DMS114 treated with DMSO at 0.1 percent for 48 hours (cell line): ENCODE results near the gene GABRG3.
"Not testable (repeated sequence)": the region's sequence is repeated elsewhere in the genome, so short reads cannot be mapped to it uniquely, and the experiment has no call there.

Source experiments
- DNase-seq: peaks from one replicate; lab custom pipeline; 2025; ENCODE audit not compliant: unreplicated experiment; lab: John Stamatoyannopoulos, UW

The GABRG3 gene

DNA sequence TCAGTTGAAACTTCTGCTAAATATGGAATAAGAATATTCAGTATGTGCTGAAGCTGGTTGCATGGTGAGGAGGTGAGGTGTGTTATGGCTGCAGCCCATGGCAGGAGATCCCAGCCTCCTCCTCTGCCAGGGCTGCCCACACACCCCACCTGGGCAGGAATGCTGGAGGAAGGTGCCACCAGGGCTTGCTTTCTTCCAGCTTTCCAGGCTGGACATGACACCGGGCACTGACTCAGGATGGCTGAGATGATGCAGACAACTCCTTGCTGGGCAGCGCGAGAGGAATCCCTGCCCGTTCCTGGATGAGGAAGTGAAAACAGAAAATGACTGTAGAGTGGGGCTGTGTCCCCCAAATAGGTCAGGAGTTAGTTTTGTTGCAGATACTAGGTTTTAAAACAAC, 14.1 kb downstream of the GABRG3 start:
- DNase-seq = no peak

DNA sequence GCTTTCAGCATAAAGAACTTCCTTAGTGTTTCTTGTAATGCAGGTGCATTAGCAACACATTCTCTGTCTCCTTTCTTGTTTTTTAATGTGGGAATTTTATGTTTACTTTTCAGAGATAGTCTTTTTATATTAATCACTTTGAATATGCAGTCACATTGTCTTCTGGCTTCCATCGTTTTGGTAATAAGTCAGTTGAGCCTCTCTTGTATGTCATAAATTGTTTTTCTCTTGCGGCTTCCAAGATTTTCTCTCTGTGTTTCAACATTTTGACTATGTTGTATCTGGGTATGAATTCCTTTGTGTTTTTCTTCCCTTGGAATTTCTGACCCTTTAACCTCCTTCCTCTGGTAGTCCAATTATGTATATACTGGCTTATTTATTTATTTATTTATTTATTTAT, 25.3 kb downstream of the GABRG3 start:
- DNase-seq = no peak

DNA sequence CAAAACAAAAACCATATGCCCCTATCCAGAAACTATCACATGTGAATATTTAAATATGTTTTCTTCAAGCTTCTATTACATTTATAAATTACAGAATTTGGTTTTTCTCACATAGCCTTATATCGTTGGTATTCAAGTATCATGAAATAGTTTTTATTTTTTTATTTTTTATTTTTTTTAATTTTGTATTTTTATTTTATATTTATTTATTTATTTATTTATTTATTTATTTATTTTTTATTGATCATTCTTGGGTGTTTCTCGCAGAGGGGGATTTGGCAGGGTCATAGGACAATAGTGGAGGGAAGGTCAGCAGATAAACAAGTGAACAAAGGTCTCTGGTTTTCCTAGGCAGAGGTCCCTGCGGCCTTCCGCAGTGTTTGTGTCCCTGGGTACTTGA, 32.0 kb downstream of the GABRG3 start:
- DNase-seq = not testable (repeated sequence)

DNA sequence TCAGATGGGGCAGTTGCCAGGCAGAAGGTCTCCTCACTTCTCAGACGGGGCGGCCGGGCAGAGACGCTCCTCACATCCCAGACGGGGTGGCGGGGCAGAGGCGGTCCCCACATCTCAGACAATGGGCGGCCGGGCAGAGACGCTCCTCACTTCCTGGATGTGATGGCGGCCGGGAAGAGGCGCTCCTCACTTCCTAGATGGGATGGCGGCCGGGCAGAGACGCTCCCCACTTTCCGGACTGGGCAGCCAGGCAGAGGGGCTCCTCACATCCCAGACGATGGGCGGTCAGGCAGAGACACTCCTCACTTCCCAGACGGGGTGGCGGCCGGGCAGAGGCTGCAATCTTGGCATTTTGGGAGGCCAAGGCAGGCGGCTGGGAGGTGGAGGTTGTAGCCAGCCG, 33.2 kb downstream of the GABRG3 start:
- not testable (repeated sequence) for DNase-seq

DNA sequence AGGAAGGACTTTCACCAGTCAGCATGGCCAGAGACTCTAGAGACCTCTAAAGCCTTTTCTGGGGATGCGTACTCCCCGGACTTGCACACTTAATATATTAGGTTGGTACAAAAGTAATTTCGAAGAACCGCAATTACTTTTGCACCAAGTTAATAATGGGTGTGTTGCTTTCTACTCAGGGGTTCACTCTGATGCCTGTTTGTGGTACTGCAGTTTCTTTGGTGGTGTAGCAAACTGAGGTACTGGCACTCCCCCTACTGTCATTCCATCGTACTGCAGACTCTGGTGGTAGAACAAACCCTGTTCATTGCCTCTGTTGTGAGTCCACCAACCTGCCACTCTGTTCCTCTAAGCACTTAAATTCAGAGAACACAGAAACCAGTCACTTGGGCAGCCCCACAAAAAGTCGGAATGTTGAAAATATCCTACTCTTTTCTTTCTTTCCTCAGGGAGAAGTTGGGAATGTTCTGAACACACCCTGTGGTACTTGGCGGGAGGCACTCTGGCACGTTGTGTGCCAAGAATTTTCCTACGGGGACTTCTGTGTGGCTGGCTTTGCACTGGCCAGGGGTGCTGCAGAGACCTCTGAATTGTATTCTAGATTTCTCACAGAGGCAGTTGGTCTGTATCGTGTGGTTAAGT, 46.3 kb downstream of the GABRG3 start:
- peak; percentile 77 for DNase-seq

DNA sequence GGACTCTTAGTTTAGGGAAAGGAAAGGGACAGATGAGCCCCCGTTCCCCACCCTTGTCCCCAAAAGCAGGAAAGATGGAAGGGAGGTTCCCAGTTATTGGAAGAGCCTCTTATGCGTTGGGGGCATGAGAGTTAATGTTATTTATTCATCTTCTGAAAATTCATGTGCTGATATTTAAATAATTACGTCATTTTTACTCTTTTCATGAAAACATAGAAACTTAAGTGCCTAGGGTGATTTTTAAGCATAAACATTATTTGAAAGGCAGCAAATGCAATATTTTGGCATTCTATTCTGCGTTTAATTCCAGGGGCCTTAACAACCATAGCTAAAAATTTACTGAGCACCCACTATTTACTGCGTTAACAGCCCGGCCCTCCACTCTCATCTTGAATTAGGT, 48.7 kb downstream of the GABRG3 start:
- no peak for DNase-seq

DNA sequence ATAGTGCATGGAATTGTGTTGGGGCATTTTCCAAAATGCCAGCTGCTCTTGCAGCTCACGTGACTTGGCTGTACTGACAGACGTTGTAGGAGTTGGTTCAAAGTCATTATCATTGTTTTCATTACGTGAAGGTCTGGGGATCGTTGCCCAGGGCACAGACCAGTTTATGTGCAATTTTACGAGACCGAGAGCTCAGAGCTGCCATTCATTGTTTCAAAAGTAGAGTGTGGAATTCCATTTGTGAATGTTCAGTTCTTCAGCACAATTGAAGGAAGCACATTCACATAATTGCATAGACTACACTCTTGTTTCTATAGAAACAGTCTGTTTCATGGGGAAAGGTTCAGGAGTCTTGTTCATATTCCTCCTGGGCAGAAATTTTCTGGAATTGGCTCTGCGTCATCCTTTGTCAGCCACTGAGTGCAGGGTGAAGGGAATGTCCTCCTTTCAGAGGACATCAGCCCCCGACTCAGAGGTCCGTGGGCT, 54.5 kb downstream of the GABRG3 start:
- no peak for DNase-seq

DNA sequence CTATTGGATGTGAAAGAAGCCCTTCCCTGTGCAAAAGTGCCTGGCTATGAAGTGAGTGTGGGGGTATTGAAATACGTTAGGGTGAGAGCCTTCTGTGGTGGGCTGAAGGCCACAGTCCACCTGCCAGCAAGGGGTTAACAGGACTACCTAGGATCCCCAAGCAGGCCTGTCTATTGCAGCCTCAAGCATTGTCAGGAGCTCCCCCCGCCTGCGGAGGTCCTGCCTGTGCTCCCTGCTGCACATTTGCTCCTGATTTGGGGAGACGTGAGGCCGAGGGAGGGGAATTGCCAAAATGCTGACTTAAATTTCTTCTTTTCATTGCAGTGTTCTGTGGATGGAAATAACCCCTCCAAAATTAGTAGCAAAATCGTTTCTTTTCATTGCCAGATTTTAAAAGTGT, 56.2 kb downstream of the GABRG3 start:
- DNase-seq = no peak

DNA sequence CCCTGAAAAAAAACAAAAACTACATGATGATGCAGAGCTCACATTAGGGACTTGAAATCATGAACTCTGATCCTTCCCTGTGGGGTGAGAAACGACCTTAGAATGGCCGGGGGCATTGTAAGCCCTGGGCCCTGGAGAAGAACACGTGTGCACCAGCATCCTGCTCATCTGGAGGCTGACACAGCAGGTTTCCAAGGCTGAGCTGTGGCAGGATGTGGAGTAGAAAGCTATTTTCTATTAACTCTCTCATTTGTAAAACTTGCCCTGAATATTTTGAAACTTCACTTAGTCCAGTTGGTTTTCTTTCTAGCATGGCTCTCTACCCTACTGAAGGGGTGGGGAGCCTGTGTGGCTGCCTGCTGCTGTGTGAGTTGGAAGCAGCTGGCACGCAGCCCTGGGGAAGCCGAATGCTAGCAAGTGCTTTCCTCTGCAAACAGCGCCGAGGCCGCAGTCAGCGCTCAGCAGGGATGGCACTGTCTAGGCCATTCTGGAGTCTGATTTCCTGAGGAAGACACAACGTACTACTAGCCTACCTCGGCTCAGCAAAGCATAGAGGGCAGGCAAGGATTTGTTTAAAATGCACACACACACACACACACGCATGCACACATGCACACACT, 58.0 kb downstream of the GABRG3 start:
- no peak for DNase-seq

DNA sequence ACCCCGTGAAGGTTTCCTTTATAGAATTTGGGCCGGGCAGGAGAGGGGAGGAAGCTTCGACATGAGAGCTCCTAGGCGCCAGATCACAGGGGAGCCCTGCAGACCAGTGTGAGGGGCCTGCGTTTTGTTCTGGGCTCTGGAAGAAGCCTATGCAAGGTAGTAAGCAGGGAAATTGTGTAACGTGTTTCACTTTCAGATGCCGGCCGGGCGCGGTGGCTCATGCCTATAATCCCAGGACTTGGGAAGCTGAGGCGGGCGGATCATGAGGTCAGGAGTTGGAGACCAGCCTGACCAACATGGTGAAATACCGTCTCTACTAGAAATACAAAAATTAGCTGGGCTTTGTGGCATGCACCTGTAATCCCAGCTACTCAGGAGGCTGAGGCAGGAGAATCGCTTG, 65.2 kb downstream of the GABRG3 start:
- no peak for DNase-seq

DNA sequence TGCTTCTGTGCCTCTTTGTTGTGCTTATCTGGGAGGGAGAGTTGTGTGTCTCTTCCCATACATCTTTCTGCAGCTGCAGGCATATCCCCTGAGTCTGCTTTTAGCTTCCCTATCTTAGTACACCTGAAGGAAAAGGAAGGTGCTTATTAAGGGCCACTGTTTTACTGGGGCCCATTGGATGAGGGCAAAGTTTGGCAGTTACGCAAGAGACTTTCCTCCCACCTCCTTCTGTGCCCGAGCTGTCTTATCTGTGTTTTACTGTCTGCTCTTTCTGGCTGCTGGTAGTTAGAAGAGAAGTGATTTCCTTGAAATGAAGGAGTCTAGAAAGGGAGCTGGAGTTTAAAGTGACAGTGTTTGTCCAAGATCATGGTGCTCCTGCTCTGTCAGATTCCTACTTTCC, 66.5 kb downstream of the GABRG3 start:
- DNase-seq = no peak

DNA sequence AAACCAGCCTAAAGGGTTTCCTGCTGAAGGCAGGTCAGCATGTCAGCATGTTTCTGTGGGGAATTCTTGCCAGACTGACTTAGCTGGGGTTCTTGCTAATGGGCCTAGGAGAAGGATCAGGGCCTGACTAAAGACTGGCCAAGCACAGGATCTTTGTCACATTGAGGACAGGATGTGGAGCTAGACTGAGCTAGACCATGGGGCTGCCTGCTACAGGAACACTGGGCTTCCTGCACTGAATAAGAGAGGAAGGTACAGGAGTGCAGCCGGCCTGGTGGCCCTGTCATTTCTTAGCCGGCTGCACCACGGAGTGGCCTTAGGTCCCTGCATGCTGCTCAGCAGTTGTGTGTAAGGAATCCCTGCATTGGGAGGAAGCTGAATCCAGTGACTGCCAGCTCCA, 68.2 kb downstream of the GABRG3 start:
- DNase-seq = no peak

DNA sequence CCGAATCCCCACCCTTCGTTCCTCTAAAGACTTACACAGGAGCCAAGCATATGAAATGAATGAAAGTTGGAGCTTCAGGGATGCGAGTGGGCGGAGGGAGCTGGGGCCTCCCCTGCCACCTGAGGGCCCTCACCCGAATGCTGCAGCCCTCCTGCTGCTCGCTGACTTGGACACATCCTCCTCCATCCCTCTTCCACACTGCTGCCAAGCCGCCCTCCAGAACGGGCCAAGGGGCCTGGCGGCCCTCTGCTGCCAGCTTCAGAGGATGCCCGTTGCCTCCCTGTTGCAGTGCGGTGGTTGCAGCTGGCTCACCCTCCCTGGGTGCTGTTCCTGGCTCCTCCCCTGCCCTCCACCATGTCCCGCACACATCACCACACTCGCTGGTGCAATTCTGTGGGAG, 71.2 kb downstream of the GABRG3 start:
- DNase-seq = no peak

DNA sequence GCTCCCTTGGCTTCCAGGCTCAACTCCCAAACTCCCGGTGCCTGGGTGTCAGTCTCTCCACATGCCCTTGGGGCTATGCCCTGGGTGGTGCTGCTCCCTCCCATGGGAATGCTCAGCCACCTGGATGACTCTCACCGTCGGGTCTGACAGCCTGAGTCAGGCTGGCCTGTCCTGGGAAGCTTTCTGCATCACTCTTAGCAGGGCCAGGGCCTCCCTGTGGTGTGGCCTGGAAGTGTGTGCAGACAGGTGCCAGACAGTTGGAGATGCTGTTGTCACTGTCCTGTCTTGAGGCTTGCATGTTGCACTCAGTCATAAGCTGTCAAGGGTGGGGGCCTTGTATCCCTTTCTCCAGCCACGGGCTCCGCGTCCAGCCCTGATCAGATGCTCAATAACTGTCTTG, 71.7 kb downstream of the GABRG3 start:
- no peak for DNase-seq

DNA sequence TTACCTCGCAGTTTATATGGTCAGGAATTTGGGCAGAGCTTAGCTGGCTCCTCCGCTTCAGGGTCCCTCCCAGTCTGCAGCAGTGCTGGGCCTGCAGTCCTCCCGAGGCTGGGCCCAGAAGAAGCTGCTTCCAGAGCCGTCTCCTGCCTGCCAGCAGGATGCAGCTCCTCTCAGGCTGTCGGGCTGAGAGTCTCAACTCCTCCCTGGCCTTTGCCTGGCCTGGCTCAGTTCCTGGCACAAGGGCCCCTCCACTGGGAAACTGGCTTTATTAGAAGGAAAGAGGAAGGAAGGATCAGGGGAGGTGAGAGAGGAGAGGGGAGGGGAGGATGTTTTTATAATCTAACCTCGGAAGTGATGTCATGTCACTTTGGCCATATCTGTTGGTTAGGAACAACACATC, 72.8 kb downstream of the GABRG3 start:
- DNase-seq = no peak

DNA sequence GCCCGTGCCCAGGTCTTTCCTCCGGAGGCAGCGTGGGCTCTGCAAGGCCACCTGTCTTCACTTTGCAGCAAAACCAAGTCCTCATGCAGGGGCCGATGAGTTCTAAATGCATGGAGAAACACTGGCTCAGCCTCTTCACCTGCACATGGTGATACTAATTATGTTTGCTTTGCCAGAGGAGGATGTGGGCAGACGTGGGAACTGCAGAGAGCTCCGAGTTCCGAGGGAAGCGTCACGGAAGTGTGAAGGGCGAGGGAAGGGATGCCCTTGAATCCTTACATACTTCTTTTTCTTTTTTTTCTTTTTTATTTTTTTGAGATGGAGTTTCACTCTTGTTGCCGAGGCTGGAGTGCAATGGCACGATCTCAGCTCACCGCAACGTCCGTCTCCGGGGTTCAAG, 74.8 kb downstream of the GABRG3 start:
- no peak for DNase-seq

DNA sequence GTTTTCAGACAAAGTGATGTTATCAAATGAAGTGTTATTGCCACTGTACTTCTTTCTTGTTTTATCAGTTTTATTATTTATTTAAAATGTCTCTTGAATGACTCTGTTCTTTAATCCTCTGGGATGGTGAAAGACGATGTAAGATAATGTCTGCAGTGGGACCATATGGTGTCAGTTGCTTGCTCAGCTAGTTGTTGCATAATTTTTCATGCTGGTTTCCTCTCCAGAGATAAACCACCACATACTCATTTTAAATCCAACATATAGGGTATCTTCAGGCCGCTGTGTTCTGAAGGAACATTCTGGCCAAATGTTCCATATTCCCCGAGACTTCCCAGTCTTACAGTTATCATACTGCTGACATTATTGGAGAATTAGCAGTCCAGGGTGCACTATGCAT, 75.9 kb downstream of the GABRG3 start:
- no peak for DNase-seq

DNA sequence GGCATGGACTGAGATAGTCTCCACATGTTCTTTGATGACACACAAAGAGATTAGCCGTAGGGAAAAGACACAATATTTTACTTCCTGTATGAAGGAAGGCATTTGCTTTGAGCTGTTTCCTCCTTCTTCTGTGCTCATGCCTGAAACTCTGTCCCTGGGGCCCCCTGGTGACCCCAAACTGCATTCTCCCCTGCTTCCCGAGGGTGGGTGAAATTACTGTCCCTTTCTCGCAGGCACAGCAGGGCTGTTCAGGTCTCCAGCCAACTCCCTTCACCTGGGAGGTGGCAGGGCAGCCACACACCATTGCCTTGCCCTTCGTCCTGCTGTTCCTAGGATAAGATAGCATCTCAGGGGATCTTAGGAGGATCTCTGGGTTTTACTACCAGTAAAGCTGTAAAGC, 79.2 kb downstream of the GABRG3 start:
- DNase-seq = no peak

DNA sequence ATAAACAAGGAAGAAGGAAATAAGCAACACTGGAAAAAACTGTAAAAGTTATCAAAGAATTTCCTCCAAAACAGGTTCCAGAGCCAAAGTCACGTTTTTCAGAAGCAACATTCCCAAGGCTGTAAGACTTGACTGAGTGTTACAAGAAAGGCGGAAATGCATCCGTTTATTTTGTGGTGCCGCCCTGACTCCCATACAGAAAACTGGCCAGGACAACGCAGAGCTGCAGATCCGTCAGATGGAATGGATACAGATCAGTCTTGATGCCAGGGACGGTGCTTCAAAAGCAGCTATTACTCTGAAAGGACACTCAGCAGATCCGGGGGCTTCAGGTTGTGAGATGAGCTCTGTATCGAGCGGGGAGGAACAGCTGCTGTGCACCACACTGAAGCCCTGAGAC, 83.4 kb downstream of the GABRG3 start:
- DNase-seq = no peak

DNA sequence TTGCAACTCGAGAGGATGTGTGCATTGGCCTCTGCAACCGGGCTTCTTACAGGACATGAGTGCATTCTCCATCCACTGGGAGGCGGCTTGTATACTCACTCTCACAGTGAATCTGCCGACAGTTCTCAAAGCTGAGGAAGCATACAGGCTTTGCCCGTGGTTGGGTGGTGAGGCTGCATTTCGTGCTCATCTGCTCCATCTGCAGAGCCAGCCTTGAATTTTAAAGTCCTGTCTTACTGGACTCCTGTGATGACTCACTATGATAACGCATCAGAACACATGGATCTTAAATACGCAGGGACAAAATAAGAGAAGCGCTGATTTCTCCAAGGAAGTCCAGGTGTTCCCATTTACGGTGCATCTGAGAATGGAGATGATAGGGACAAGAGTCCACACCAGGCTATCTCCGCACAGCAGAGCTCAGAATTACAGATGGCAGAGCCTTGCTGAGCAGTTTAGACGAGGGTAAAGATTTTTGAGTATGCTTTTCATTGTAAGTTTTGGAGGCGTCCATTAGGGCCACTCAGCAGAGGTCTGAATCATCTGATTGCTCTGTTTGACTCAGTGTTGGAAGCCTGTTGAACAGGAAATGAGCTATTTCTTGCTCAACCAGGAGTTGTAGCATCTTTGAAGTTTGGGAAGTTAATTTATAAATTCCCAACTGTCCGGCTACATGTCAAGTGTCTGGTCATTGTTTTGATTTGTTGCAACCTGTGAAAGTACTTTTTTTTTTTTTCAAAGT, 87.1 kb downstream of the GABRG3 start:
- no peak for DNase-seq

DNA sequence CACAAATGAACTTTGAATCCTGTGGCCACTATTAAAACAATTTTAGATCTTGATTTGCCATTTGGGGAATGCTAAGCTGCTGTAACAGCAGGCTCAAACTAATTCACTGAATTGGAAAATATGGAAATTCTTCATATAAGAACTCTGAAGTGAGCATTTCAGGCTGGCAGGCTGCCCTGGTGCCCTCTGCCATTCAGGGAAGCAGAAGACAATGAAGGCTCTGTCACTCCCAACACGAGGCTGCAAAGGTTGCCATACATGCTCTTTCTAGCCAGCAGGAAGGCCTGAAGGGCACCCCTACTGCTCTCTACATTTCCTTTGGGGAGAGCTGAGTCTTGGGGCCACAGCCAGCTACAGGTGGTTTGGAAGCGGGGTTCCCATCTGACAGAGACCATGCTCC, 88.0 kb downstream of the GABRG3 start:
- no peak for DNase-seq

DNA sequence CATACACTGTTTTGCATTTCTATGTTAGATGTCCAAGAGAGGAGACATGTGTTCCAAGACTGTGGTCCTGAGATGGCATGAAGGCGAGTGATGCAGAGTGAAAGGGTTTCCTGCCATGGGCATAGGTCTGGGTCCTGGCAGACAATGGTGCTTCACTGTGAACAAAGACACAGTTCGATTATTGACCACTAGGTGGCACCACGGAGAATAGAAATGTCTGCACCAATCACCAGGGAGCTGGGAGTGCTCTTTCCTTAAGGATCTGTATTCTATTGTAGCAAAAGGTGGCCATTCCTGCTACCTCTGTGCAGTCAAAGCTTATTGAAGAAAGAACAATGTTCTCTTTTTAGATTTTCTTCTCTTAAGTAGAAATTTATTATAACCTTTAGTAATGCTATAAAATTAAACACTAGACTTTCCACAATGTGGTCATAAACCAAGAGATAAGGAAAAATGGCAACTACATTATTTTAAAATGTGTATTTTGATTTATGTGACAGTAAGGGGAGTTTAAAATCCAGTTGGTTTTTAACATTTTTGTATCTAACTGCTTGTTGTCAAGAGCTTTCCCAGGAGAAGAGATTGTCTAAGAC, 88.7 kb downstream of the GABRG3 start:
- peak; percentile 43 for DNase-seq
